AG04449 (cell line): Measurements from ENCODE around the gene LITAF.

ENCODE experiments used
- CTCF ChIA-PET: fragments of 350-600 bp; formaldehyde crosslinking; extraction: SDS; loops from one replicate; lab custom pipeline; 2021; ENCODE audit warnings: antibody characterized with exemption; lab: Yijun Ruan, JAX
- POLR2A ChIA-PET: fragments of 400-600, 350-600 bp; formaldehyde crosslinking; extraction: SDS; loops from one replicate; lab custom pipeline; 2020; ENCODE audit warnings: antibody characterized with exemption, inconsistent platforms; lab: Yijun Ruan, JAX
- DNase-seq: peaks from one replicate; pipeline ENCODE4 v3.0.0-alpha.2; 2010; ENCODE audit warnings: low read depth, low spot score
- H3K4me3 ChIP-seq: 2 replicates; pipeline ENCODE4 v1.5.1; 2011; ENCODE audit warnings: low read depth, mild to moderate bottlenecking, control low read depth, low read length
- CTCF ChIP-seq: IDR thresholded peaks from one replicate; pipeline ENCODE4 v1.5.1; 2011; ENCODE audit warnings: mild to moderate bottlenecking, moderate library complexity, low read length, control low read depth, inconsistent platforms; ENCODE audit not compliant: insufficient read depth; ENCODE audit errors: missing control alignments

Gene LITAF

DNA sequence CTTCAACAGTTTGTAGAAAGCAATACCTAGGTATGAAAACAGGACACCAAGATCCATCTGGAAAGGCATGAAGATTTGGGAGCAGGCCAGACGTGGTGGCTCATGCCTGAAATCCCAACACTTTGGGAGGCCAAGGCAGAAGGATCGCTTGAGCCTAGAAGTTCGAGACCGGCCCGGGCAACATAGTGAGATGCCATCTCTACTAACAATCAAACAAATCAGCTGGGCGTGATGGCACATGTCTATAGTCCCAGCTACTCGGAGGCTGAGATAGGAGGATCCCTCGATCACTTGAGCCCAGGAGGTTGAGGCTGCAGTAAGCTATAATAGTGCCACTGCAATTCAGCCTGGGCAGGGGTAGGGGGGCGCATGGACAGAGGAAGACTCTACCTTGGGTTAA, 20.3 kb downstream of the LITAF start:
- no peak for DNase-seq
- no peak for TF ChIP-seq CTCF
- ChIA-PET POLR2A (no interaction called here), CTCF (interaction anchor here (0.9 kb wide), 1 partner anchor 34 kb away, joined by 3 read pairs; no protein-coding TSS in a partner anchor)
- no peak overlapping the region for H3K4me3 ChIP-seq

DNA sequence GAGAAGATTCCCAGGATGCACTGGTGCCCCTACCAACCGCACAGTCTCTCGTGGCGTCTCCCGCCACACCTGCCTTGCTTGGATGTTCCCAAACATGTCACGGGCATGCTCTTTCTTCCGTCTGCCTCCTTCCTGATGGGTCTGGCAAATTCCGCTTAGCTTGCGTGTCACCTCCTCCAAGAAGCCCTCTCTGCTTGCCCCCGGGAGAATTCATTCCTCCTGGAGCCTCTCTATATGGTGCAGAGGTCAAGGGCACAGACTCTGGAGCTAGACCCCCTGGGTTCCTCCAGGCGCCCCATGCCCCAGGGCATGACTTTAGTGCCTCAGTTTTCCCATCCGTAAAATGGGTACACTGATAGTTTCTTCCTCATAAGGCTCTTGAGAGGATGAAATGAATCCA, 21.1 kb downstream of the LITAF start:
- no peak for TF ChIP-seq CTCF
- no peak overlapping the region for H3K4me3 ChIP-seq
- CTCF ChIA-PET = no interaction called here

GRCh38 chr16:11564046-11564926, 22.4 kb downstream of the LITAF start:
- no peak for DNase-seq
- ChIA-PET CTCF (no interaction called here), POLR2A (no interaction called here)
- H3K4me3 ChIP-seq = no peak overlapping the region
- TF ChIP-seq CTCF = no peak

More for the DNA sequence above, 21.1 kb downstream of the LITAF start:
- POLR2A ChIA-PET = no interaction called here
- DNase-seq = no peak

GRCh38 chr16:11563493-11564040, 23.2 kb downstream of the LITAF start:
- TF ChIP-seq CTCF = no peak
- no peak for DNase-seq
- H3K4me3 ChIP-seq = no peak overlapping the region
- CTCF ChIA-PET = no interaction called here
- POLR2A ChIA-PET = no interaction called here

GRCh38 chr16:11562941-11563340, 23.8 kb downstream of the LITAF start:
- CTCF ChIA-PET = no interaction called here
- TF ChIP-seq CTCF = no peak
- POLR2A ChIA-PET = no interaction called here
- no peak for DNase-seq
- H3K4me3 ChIP-seq = no peak overlapping the region

DNA sequence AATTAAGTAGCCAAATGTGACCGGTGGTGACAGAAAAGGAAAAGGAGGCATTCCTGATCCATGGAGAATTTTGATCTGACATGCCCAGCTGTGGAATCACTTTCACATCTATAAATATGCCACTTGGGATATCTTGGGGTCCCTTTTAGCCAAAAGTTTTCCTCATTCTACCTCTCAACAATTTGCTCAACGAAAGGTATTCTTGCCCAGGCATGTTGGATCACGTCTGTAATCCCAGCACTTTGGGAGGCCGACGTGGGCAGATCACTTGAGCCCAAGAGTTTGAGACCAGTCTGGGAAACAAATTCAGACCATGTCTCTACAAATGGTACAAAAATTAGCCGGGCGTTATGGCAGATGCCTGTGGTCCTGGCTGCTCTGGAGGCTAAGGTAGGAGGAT, 24.3 kb downstream of the LITAF start:
- POLR2A ChIA-PET = no interaction called here
- CTCF ChIA-PET = no interaction called here
- no peak overlapping the region for H3K4me3 ChIP-seq
- TF ChIP-seq CTCF = no peak
- no peak for DNase-seq
